Fibroblast of mammary gland (primary cell): Measurements from ENCODE around the gene RGMA.

Source experiments
- DNase-seq: peaks from one replicate; pipeline ENCODE4 v3.0.0-alpha.2; 2010; ENCODE audit warnings: low read depth
- H3K4me3 ChIP-seq: 2 replicates; pipeline ENCODE4 v1.5.1; 2011; ENCODE audit warnings: low read depth, mild to moderate bottlenecking, low read length, moderate library complexity; ENCODE audit not compliant: control insufficient read depth
- CTCF ChIP-seq: conservative IDR thresholded peaks from 2 replicates; pipeline ENCODE4 v1.5.1; 2011; ENCODE audit warnings: low read depth, low read length, inconsistent platforms; ENCODE audit not compliant: control insufficient read depth, insufficient read depth

Gene RGMA

GRCh38 chr15:93019971-93020370, 69.0 kb downstream of the RGMA start:
- H3K4me3 ChIP-seq: no peak overlapping the region
- no peak for TF ChIP-seq CTCF
- no peak for DNase-seq

GRCh38 chr15:93019090-93019489, 69.9 kb downstream of the RGMA start:
- H3K4me3 ChIP-seq: no peak overlapping the region
- no peak for TF ChIP-seq CTCF
- DNase-seq: no peak

GRCh38 chr15:93018574-93018973, 70.4 kb downstream of the RGMA start:
- TF ChIP-seq CTCF: peak; percentile 26
- H3K4me3 ChIP-seq: no peak overlapping the region
- peak; percentile 38 for DNase-seq

- TF ChIP-seq CTCF: no peak
- no peak overlapping the region for H3K4me3 ChIP-seq
- peak; percentile 25 for DNase-seq
These were observed 71.5 kb downstream of the RGMA start for GRCh38 chr15:93017526-93017925.

- no peak for DNase-seq
- no peak overlapping the region for H3K4me3 ChIP-seq
- TF ChIP-seq CTCF: no peak
These were observed 76.2 kb downstream of the RGMA start for GRCh38 chr15:93012786-93013185.

GRCh38 chr15:93007994-93008393, 81.0 kb downstream of the RGMA start:
- no peak overlapping the region for H3K4me3 ChIP-seq
- no peak for DNase-seq
- no peak for TF ChIP-seq CTCF

- no peak overlapping the region for H3K4me3 ChIP-seq
- DNase-seq: no peak
- no peak for TF ChIP-seq CTCF
These were observed 83.9 kb downstream of the RGMA start for GRCh38 chr15:93005133-93005532.
